HUES6 (cell line): ENCODE measurements around the gene MYO7B.

Source experiments
- H3K27ac ChIP-seq: 2 replicates; pipeline ENCODE4 v1.7.0; 2013; ENCODE audit warnings: low read depth, mild to moderate bottlenecking, low read length, inconsistent platforms
- H3K27me3 ChIP-seq: 2 replicates; pipeline ENCODE4 v1.6.1; 2013; ENCODE audit warnings: low read length; ENCODE audit not compliant: control insufficient read depth, insufficient read depth
- H3K36me3 ChIP-seq: 2 replicates; pipeline ENCODE4 v1.6.1; 2013; ENCODE audit warnings: low read length; ENCODE audit not compliant: control insufficient read depth, insufficient read depth
- H3K4me1 ChIP-seq: 2 replicates; pipeline ENCODE4 v1.6.1; 2013; ENCODE audit warnings: low read length; ENCODE audit not compliant: control insufficient read depth, insufficient read depth
- H3K4me3 ChIP-seq: 2 replicates; pipeline ENCODE4 v1.5.1; 2013; ENCODE audit warnings: low read depth, low read length
- H3K9ac ChIP-seq: one replicate; pipeline ENCODE4 v1.6.1; 2013; ENCODE audit warnings: mild to moderate bottlenecking, low read length
- H3K9me3 ChIP-seq: 2 replicates; pipeline ENCODE4 v1.6.1; 2013; ENCODE audit warnings: low read depth, low read length; ENCODE audit not compliant: control insufficient read depth, insufficient read depth

The MYO7B gene

DNA sequence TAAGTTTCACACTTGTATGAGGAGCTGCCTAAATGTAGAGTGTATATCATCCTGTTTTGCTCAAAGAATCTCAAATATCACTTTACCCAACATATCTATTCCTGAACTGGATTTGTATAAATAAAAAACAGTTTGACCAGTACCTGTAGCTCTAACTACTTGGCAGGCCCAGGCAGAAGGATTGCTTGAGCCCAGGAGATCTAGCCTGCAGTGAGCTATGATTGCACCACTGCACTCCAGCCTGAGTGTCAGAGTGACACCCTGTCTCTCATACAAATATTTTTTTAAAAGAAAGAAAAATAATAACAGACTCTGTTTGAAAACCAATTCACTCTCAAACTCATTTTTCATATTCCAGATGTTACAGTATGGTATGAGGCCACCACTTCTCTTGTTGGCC, 147.6 kb downstream of the MYO7B start:
- H3K9ac ChIP-seq = no peak overlapping the region
- H3K4me1 ChIP-seq = no peaks in the 10 kb centered on the region

DNA sequence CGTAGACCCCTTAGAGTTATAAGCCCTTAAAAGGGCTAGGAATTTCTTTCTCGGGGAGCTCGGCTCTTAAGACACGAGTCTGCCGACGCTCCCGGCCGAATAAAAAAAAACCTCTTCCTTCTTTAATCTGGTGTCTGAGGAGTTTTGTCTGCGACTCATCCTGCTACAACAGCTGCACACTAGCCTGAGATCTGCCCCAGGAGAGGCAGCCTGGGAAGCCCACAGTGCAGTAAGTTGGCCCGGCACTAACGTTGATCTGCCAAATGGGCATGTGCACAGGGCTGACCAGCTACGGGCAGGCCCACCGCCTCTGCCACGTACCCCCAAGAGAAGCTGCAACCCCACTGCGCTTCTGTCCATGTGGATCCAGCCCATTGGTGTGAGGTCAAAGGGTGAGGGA, 148.3 kb downstream of the MYO7B start:
- Histone ChIP-seq H3K9me3 (peaks cover 9% of the 10 kb centered on the region), H3K9ac (no peak overlapping the region), H3K36me3 (no peaks in the 10 kb centered on the region), H3K27ac (no peak overlapping the region), H3K27me3 (peaks cover 10% of the 10 kb centered on the region; the same call in 1 of the 2 replicates), H3K4me1 (no peaks in the 10 kb centered on the region), H3K4me3 (no peak overlapping the region)

More for the DNA sequence above, 147.6 kb downstream of the MYO7B start:
- Histone ChIP-seq H3K4me3 (no peak overlapping the region), H3K27me3 (peaks cover 17% of the 10 kb centered on the region; the same call in 1 of the 2 replicates), H3K27ac (no peak overlapping the region), H3K9me3 (0 out of 2 replicates have a peak, but pooled peaks cover 2% of the 10 kb centered on the region), H3K36me3 (no peaks in the 10 kb centered on the region)

DNA sequence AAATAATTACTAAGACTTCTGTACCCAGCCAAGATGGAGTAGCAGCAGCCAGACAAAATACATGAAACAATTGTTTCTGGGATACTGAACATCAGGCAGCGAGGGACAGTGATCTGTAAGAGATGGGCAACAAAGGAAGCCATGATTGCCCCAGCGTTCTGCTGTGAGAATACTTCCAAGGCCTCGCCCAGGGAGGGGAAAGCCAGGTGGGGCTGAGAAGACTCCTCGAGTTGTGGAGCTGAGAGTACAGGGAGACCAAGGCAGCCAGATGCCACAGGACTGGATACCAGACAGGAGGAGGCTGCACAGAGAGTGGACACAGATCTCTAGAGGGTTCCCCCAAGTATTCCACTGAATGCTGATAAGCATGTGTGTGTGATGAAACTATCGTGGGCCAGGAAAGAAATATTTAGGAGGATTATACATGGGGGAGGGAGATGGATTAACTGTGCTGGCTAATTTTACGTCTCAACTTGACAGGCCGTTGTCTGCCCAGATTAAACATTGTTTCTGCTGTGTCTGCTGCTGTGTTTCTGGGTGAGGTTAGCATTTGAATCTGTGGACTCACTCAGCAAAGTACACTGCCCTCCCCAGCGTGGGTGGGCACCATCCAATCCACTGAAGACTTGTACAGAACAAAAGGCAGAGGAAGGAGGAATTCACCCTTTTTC, 150.1 kb downstream of the MYO7B start:
- peaks cover 25% of the 10 kb centered on the region for H3K9me3 ChIP-seq
- H3K4me3 ChIP-seq = no peak overlapping the region
- H3K27ac ChIP-seq = no peak overlapping the region
- no peaks in the 10 kb centered on the region for H3K36me3 ChIP-seq
- no peaks in the 10 kb centered on the region for H3K4me1 ChIP-seq
- no peaks in the 10 kb centered on the region for H3K27me3 ChIP-seq
- H3K9ac ChIP-seq = no peak overlapping the region
